ENCODE results near the gene CBX4. TPM values are rescaled to one million over a fixed set of nuclear protein-coding genes. Genes with fewer than 3 reads are reported as not detected.

The CBX4 gene
- total and polyA plus RNA-seq, 2 of the 13 experiments (the other 11 are each of a cell fraction or from before 2014, with no cell fraction given), result 25.8 to 50.8 TPM

DNA sequence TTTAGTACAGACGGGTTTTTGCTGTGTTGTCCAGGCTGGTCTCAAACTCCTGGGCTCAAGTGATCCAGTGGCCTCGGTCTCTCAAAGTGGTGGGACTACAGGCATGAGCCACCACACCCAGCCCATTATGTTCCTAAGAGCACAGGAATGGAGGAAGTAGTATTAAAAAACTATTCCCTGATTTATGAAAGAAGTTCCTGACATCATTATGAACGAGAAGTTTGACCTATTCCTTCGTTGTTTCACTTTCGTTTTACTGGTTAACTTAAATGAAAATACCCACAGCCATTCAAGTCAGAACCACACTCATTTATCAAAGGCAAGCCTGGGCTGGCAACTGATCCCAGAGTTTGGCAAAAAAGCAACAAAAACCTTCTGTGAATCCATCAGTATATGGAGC is 13.5 kb upstream of the CBX4 start:
- Histone ChIP-seq H3K79me2 (ENCODE audit: insufficient read depth, low read length) (no peaks in the 10 kb centered on the region), H3K4me3 (replicated peaks in 1 of 3; ENCODE audit: insufficient read depth in 1 of 3, low read depth in 2 of 3, low read length in 3 of 3) (peak overlapping the region; percentile 47 to 68 (median 58)), H3K36me3 (replicated peaks in 1 of 2; ENCODE audit: control insufficient read depth in 1 of 2, insufficient read depth in 2 of 2, low read length in 2 of 2) (no peaks in the 10 kb centered on the region), H3K27me3 (ENCODE audit: control insufficient read depth in 1 of 2, insufficient read depth in 2 of 2, low read length in 2 of 2) (peaks cover 4 to 16% of the 10 kb centered on the region in 2 experiments; a peak in 4 of 5 replicates), H3K4me2 (ENCODE audit: low read depth, low read length) (peak overlapping the region; percentile 75), H3K9ac (ENCODE audit: insufficient read depth, low read depth, low read length) (peak overlapping the region; percentile 55), H3K9me3 (ENCODE audit: low read length) (no peaks in the 10 kb centered on the region), H4K20me1 (ENCODE audit: insufficient read depth, low read length) (no peaks in the 10 kb centered on the region), H2AFZ (ENCODE audit: low read length) (peak overlapping the region; percentile 80), H3K27ac (ENCODE audit: extremely low read length, insufficient read depth, low read length) (no peak overlapping the region), H3K4me1 (ENCODE audit: insufficient read depth, low read length) (peaks cover 92% of the 10 kb centered on the region)
- no peak for FAIRE-seq
- intact Hi-C loops (cut with micrococcal nuclease; ENCODE audit: unreplicated experiment), result no loop called here
- ChIA-PET POLR2A (no interaction called here), CTCF (ENCODE audit: low intra/inter-chr PET ratio, low total read pairs) (no interaction called here)
- WGBS (ENCODE audit: low lambda C conversion rate), result 4% methylated on average over 5 of the region's 5 CpGs
- TF ChIP-seq ZNF670 (CRISPR knock-in tag; IDR thresholded peaks at IDR 0.05; ENCODE audit: borderline replicate concordance) (peak; percentile 39; the same call in 1 of the 2 replicates), MTA1 (CRISPR knock-in tag; IDR thresholded peaks at IDR 0.05; ENCODE audit: borderline replicate concordance) (no peak), ZBTB3 (CRISPR knock-in tag; IDR thresholded peaks at IDR 0.05; ENCODE audit: borderline replicate concordance, low read depth) (no peak), KDM2A (CRISPR knock-in tag; IDR thresholded peaks at IDR 0.05; ENCODE audit: borderline replicate concordance, low read depth) (0 out of 2 replicates have a peak, but pooled peaks have one; percentile 6), NRL (CRISPR knock-in tag; IDR thresholded peaks at IDR 0.05; ENCODE audit: borderline replicate concordance) (no peak), IRF2 (CRISPR knock-in tag; IDR thresholded peaks at IDR 0.05) (peak; percentile 85), ZNF607 (CRISPR knock-in tag; IDR thresholded peaks at IDR 0.05; ENCODE audit: borderline replicate concordance) (no peak), SNAPC2 (CRISPR knock-in tag; IDR thresholded peaks at IDR 0.05) (0 out of 2 replicates have a peak, but pooled peaks have one; percentile 32), ZNF839 (CRISPR knock-in tag; IDR thresholded peaks at IDR 0.05; ENCODE audit: borderline replicate concordance) (no peak), SPEN (CRISPR knock-in tag; IDR thresholded peaks at IDR 0.05; ENCODE audit: low read depth) (0 out of 2 replicates have a peak, but pooled peaks have one; percentile 27), ISX (CRISPR knock-in tag; conservative IDR thresholded peaks at IDR 0.05) (no peak), SIX4 (CRISPR knock-in tag; IDR thresholded peaks at IDR 0.05) (no peak), ZNF773 (CRISPR knock-in tag; IDR thresholded peaks at IDR 0.05; ENCODE audit: borderline replicate concordance) (no peak), ETV6 (CRISPR knock-in tag; conservative IDR thresholded peaks at IDR 0.05) (no peak), SMARCC2 (IDR thresholded peaks at IDR 0.05) (no peak)
- TF ChIP-seq, protein P1, sequence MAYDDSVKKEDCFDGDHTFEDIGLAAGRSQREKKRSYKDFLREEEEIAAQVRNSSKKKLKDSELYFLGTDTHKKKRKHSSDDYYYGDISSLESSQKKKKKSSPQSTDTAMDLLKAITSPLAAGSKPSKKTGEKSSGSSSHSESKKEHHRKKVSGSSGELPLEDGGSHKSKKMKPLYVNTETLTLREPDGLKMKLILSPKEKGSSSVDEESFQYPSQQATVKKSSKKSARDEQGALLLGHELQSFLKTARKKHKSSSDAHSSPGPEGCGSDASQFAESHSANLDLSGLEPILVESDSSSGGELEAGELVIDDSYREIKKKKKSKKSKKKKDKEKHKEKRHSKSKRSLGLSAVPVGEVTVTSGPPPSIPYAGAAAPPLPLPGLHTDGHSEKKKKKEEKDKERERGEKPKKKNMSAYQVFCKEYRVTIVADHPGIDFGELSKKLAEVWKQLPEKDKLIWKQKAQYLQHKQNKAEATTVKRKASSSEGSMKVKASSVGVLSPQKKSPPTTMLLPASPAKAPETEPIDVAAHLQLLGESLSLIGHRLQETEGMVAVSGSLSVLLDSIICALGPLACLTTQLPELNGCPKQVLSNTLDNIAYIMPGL (CRISPR knock-in tag; IDR thresholded peaks at IDR 0.05; ENCODE audit: borderline replicate concordance in 1 of 2, low read depth in 1 of 2), result 0 out of 4 replicates have a peak, but pooled peaks of 1 of the 2 experiments have one; percentile 15
- TF ChIP-seq, protein P2, sequence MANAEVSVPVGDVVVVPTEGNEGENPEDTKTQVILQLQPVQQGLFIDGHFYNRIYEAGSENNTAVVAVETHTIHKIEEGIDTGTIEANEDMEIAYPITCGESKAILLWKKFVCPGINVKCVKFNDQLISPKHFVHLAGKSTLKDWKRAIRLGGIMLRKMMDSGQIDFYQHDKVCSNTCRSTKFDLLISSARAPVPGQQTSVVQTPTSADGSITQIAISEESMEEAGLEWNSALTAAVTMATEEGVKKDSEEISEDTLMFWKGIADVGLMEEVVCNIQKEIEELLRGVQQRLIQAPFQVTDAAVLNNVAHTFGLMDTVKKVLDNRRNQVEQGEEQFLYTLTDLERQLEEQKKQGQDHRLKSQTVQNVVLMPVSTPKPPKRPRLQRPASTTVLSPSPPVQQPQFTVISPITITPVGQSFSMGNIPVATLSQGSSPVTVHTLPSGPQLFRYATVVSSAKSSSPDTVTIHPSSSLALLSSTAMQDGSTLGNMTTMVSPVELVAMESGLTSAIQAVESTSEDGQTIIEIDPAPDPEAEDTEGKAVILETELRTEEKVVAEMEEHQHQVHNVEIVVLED (CRISPR knock-in tag; IDR thresholded peaks at IDR 0.05; ENCODE audit: borderline replicate concordance), result no peak
- TF ChIP-seq, protein P3, sequence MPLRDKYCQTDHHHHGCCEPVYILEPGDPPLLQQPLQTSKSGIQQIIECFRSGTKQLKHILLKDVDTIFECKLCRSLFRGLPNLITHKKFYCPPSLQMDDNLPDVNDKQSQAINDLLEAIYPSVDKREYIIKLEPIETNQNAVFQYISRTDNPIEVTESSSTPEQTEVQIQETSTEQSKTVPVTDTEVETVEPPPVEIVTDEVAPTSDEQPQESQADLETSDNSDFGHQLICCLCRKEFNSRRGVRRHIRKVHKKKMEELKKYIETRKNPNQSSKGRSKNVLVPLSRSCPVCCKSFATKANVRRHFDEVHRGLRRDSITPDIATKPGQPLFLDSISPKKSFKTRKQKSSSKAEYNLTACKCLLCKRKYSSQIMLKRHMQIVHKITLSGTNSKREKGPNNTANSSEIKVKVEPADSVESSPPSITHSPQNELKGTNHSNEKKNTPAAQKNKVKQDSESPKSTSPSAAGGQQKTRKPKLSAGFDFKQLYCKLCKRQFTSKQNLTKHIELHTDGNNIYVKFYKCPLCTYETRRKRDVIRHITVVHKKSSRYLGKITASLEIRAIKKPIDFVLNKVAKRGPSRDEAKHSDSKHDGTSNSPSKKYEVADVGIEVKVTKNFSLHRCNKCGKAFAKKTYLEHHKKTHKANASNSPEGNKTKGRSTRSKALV (CRISPR knock-in tag; IDR thresholded peaks at IDR 0.05), result 0 out of 2 replicates have a peak, but pooled peaks have one; percentile 22
- no TSS peak for BruUV-seq (replicated peaks)
- no peak for ATAC-seq
- in situ Hi-C loops (cut with HindIII; ENCODE audit: extremely low pct_ligation_motif_present, low pct_unique_long_range_greater_than_20kb), result no loop called here
- no peak for DNase-seq (ENCODE audit: low spot score)
